ENCODE results near the gene DIAPH1.

DNA sequence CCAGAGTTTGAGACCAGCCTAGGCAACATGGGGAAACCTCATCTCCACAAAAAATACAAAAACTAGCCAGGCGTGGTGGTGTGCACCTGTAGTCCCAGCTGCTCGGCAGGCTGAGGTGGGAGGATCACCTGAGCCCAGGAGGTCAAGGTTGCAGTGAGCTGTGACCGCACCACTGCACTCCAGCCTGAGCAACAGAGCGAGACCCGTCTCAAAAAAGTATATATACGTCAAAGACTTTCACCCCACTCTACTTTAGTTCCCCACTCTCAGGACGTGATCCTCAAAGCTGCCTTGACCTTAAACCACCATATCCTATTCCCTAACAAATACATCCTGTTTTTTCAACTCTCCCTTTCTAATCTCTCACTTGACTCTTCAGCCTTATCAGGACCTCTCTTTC, 88.9 kb downstream of the DIAPH1 start:
- TF ChIP-seq, protein P1, sequence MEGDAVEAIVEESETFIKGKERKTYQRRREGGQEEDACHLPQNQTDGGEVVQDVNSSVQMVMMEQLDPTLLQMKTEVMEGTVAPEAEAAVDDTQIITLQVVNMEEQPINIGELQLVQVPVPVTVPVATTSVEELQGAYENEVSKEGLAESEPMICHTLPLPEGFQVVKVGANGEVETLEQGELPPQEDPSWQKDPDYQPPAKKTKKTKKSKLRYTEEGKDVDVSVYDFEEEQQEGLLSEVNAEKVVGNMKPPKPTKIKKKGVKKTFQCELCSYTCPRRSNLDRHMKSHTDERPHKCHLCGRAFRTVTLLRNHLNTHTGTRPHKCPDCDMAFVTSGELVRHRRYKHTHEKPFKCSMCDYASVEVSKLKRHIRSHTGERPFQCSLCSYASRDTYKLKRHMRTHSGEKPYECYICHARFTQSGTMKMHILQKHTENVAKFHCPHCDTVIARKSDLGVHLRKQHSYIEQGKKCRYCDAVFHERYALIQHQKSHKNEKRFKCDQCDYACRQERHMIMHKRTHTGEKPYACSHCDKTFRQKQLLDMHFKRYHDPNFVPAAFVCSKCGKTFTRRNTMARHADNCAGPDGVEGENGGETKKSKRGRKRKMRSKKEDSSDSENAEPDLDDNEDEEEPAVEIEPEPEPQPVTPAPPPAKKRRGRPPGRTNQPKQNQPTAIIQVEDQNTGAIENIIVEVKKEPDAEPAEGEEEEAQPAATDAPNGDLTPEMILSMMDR (conservative IDR thresholded peaks at IDR 0.05; ENCODE audit: low read length) = no peak
- TF ChIP-seq EZH2phosphoT487 (IDR thresholded peaks at IDR 0.05; ENCODE audit: borderline replicate concordance) = no peak
